Stomach (tissue), 9 donors: ENCODE measurements around the gene RING1. TPM values are rescaled to one million over a fixed set of nuclear protein-coding genes. Genes with fewer than 3 reads are reported as not detected.

Experiments
- DNase-seq, 2 donors: peaks; one replicate each; pipeline versions ENCODE4 v3.0.0 to v3.0.0-alpha.2; 2013 to 2019
- H3K27ac ChIP-seq, 5 donors: fragments of 200-600 bp in 4 of 5; sonication (generic) in 4 of 5; one replicate each; pipeline ENCODE4 v1.5.1; 2013 to 2019; ENCODE audit warnings: mild to moderate bottlenecking in 1 of 5, moderate library complexity in 1 of 5
- H3K27me3 ChIP-seq, 3 donors: fragments of 200-600 bp; sonication (generic); one replicate each; pipeline ENCODE4 v1.5.1; 2017 to 2019; ENCODE audit warnings: mixed run types in 1 of 3
- H3K36me3 ChIP-seq, 4 donors: fragments of 200-600 bp; sonication (generic); 1 replicate in 3 of 4; 2 replicates in 1 of 4; pipeline ENCODE4 v1.5.1; 2016 to 2019
- H3K4me1 ChIP-seq, 4 donors: fragments of 200-600 bp; sonication (generic); one replicate each; pipeline ENCODE4 v1.5.1; 2016 to 2019
- H3K4me3 ChIP-seq, 4 donors: fragments of 200-600 bp; sonication (generic) in 3 of 4; one replicate each; pipeline ENCODE4 v1.5.1; 2016 to 2019; ENCODE audit warnings: mild to moderate bottlenecking in 1 of 4
- H3K9me3 ChIP-seq, 4 donors: fragments of 200-600 bp; sonication (generic); one replicate each; pipeline ENCODE4 v1.5.1; 2016 to 2019
- EP300 ChIP-seq: sonication (generic); formaldehyde crosslinking; IDR thresholded peaks from one replicate; pipeline ENCODE4 v1.6.1; 2017; ENCODE audit warnings: antibody characterized with exemption
- POLR2A ChIP-seq, 4 donors: fragments of 450-650 bp; IDR thresholded peaks; one replicate each; pipeline ENCODE4 v1.6.1; 2016; ENCODE audit warnings: antibody characterized with exemption in 4 of 4, control low read depth in 2 of 4, mild to moderate bottlenecking in 1 of 4, moderate library complexity in 1 of 4
- POLR2AphosphoS5 ChIP-seq, 3 donors: sonication (generic); formaldehyde crosslinking; IDR thresholded peaks; one replicate each; pipeline ENCODE4 v1.6.1; 2016; ENCODE audit warnings: antibody characterized with exemption in 3 of 3
- WGBS, 5 donors: extraction: QIAGEN DNeasy Blood & Tissue Kit in 3 of 5; methylation state at CpG; one replicate each; pipeline versions ENCODE4 v1.1.5 to v1.1.7; 2013 to 2018; 5-methylcytosine and 5-hydroxymethylcytosine counted together
- intact Hi-C: fragments of 100-400 bp; cut with DNase I; formaldehyde crosslinking; loops from one replicate; pipeline ENCODE4 v1.15.1; 2023; ENCODE audit warnings: low total_unique reads
- polyA plus RNA-seq, 3 donors: library from polyadenylated mRNA; stranded (reverse); fragments of 200-250 nt; gene quantifications; one replicate each; pipeline ENCODE4 v1.2.3, GENCODE V29; 2013
- total RNA-seq, 5 donors: library from RNA; depleted of rRNA; stranded (reverse); fragments of >200 nt; gene quantifications; one replicate each; pipeline versions ENCODE4 v1.1.0 to v1.2.3, GENCODE V29; 2014 to 2016
- TF ChIP-seq, protein P1 (sequence below), 7 experiments: fragments of 450-650 bp in 4 of 7; fragments of 200-600 bp in 3 of 7; sonication (generic) in 3 of 7; IDR thresholded peaks; one replicate each; pipeline ENCODE4 v1.5.1; 2016 to 2019; ENCODE audit warnings: antibody characterized with exemption in 7 of 7, control low read depth in 2 of 7, mild to moderate bottlenecking in 1 of 7
- donor health status: healthy with polysubstance abuse.
- donor health status: Bipolar disorder and iron deficiency.
- donor health status: healthy.

Gene RING1
- total and polyA plus RNA-seq, 8 donors, result 14.3 to 140 (median 28.9) TPM

DNA sequence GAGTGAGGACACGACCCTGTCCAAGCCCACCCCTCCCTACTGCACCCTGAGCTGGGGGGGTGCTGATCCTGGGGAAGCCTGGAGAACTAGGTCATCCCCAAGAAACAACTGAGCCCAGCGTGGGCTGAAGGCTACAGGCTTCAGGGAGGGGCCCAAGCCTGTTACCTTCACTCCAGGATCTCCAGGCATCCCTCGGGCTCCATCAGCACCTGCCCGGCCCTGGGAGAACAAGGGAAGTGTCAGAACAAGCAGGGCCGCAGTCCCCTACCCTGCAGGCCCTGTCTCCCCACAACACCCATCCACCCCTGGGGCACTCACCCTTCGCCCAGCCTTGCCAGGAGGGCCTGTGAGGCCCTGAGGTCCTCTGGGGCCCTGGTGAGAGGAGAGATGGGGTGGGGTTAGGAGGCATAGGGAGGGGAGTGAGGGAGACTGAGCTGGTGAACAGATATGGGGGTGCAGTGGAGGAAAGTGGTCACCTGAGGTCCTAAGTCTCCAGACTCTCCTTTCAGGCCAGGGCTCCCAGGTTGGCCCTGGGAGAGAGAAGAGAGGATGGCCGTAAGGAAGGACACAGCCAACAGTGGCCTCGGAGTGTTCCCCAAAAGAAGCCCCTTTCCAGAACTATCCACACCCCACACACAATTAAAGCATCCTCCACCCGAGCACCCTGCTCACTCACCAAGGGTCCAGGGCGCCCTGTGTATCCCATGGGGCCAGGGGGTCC, 29.4 kb upstream of the RING1 start:
- no peak overlapping the region for H3K27ac ChIP-seq
- no peaks in the 10 kb centered on the region for H3K9me3 ChIP-seq
- no peak for DNase-seq
- intact Hi-C loops, result no loop called here
- TF ChIP-seq POLR2A (IDR thresholded peaks at IDR 0.05) (no peak), EP300 (no peak), POLR2AphosphoS5 (IDR thresholded peaks at IDR 0.05) (no peak)
- TF ChIP-seq, protein P1, sequence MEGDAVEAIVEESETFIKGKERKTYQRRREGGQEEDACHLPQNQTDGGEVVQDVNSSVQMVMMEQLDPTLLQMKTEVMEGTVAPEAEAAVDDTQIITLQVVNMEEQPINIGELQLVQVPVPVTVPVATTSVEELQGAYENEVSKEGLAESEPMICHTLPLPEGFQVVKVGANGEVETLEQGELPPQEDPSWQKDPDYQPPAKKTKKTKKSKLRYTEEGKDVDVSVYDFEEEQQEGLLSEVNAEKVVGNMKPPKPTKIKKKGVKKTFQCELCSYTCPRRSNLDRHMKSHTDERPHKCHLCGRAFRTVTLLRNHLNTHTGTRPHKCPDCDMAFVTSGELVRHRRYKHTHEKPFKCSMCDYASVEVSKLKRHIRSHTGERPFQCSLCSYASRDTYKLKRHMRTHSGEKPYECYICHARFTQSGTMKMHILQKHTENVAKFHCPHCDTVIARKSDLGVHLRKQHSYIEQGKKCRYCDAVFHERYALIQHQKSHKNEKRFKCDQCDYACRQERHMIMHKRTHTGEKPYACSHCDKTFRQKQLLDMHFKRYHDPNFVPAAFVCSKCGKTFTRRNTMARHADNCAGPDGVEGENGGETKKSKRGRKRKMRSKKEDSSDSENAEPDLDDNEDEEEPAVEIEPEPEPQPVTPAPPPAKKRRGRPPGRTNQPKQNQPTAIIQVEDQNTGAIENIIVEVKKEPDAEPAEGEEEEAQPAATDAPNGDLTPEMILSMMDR (IDR thresholded peaks at IDR 0.05), result no peak
- WGBS, 5 donors, result 71 to 88% (median 86%) methylated on average over 6 to 10 of the region's 10 CpGs
- no peaks in the 10 kb centered on the region for H3K36me3 ChIP-seq
- H3K27me3 ChIP-seq, result peaks cover 0 to 7% (median 0%) of the 10 kb centered on the region in 3 donors
- no peak overlapping the region for H3K4me3 ChIP-seq
- no peaks in the 10 kb centered on the region for H3K4me1 ChIP-seq

DNA sequence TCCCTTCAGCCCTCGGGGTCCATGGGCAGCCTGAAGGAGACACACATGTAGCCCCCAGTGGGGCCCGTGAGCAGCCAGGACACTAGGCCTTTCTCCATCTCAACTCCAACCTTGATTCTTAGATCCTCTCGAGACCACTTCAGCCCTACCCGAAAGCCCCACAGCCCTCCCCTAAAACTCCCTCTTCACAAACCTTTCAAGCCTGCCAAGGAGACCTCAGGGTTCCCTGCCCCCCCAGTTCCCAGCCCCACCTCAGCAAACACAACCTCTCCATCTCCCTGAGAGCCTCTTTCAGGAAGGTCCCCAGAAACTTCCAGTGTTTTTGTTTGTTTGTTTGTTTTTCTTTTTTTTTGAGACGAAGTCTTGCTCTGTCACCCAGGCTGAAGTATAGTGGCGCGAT, 27.2 kb upstream of the RING1 start:
- H3K9me3 ChIP-seq, result no peaks in the 10 kb centered on the region
- TF ChIP-seq, protein P1 (IDR thresholded peaks at IDR 0.05), result no peak
- TF ChIP-seq EP300, result no peak
- no peak for TF ChIP-seq POLR2A (IDR thresholded peaks at IDR 0.05)
- TF ChIP-seq POLR2AphosphoS5 (IDR thresholded peaks at IDR 0.05), result no peak
- H3K36me3 ChIP-seq, result no peaks in the 10 kb centered on the region
- no peaks in the 10 kb centered on the region for H3K4me1 ChIP-seq
- H3K27ac ChIP-seq, result no peak overlapping the region
- 77 to 91% (median 86%) methylated on average over 6 to 7 of the region's 7 CpGs for WGBS, 5 donors
- no peak for DNase-seq
- H3K4me3 ChIP-seq, result no peak overlapping the region
- intact Hi-C loops, result no loop called here
- peaks cover 0 to 9% (median 0%) of the 10 kb centered on the region in 3 donors for H3K27me3 ChIP-seq

DNA sequence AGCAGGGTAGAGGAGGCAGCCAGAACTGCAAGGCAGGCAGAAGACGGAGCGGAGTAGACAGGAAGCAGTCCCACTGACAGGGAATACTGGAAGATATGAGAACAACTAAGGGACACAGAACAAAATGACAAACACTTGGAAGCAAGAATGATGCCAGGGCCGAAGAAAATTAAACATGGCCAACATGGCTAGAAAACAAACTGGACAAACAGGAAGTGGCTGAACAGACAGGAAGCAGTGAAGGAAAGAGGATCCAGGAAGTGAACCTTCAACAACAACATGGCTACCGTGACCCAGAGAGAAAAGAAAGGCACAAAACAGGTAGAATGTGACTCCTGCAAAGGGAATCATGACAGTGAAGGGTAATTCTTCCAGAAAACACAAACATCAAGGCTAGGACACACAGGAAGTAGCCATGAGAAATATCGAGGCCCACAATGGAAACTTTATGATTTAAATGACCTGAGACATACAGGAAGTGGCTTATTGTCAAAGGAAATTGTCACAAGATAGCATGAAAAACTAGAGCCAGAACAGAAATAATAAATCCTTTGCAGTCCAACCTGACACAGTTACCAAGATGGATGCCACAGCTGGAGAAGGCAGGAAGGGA, 25.1 kb upstream of the RING1 start:
- no peak for DNase-seq
- H3K36me3 ChIP-seq, result no peaks in the 10 kb centered on the region
- no peaks in the 10 kb centered on the region for H3K4me1 ChIP-seq
- H3K27me3 ChIP-seq, result peaks cover 0 to 9% (median 0%) of the 10 kb centered on the region in 3 donors
- no peak overlapping the region for H3K27ac ChIP-seq
- no peak for TF ChIP-seq POLR2A (IDR thresholded peaks at IDR 0.05)
- TF ChIP-seq, protein P1 (IDR thresholded peaks at IDR 0.05), result no peak
- no peak for TF ChIP-seq POLR2AphosphoS5 (IDR thresholded peaks at IDR 0.05)
- no peak for TF ChIP-seq EP300
- intact Hi-C loops, result no loop called here
- no peaks in the 10 kb centered on the region for H3K9me3 ChIP-seq
- no peak overlapping the region for H3K4me3 ChIP-seq
- 73 to 82% (median 79%) methylated on average over 5 of the region's 5 CpGs for WGBS, 5 donors

DNA sequence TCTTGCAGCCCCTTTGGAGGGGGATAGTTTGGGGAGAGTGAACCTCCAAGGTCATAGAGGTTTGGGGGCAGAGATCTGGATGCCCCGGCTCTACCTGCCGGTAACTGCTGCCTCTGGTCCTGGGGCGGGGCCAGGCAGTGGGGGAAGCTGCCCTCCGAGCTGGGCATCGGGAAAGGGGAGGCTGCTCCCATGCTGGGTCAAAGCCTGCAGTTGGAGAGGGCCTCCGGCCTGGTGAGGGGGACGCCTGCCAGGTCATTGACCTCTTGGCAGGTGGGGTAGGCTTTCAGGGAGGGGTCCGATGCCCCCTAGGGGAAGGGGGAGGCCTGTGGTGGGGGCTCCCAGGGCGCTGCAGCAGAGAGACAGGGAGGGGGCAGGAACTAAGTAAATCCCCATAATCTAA, 23.1 kb upstream of the RING1 start:
- H3K36me3 ChIP-seq, result no peaks in the 10 kb centered on the region
- WGBS, 5 donors, result 66 to 81% (median 78%) methylated on average over 9 of the region's 9 CpGs
- H3K9me3 ChIP-seq, result no peaks in the 10 kb centered on the region
- H3K27ac ChIP-seq, result no peak overlapping the region
- TF ChIP-seq EP300, result no peak
- no peak for DNase-seq
- H3K27me3 ChIP-seq, result peaks cover 0 to 16% (median 0%) of the 10 kb centered on the region in 3 donors
- H3K4me3 ChIP-seq, result no peak overlapping the region
- intact Hi-C loops, result no loop called here
- H3K4me1 ChIP-seq, result no peaks in the 10 kb centered on the region

DNA sequence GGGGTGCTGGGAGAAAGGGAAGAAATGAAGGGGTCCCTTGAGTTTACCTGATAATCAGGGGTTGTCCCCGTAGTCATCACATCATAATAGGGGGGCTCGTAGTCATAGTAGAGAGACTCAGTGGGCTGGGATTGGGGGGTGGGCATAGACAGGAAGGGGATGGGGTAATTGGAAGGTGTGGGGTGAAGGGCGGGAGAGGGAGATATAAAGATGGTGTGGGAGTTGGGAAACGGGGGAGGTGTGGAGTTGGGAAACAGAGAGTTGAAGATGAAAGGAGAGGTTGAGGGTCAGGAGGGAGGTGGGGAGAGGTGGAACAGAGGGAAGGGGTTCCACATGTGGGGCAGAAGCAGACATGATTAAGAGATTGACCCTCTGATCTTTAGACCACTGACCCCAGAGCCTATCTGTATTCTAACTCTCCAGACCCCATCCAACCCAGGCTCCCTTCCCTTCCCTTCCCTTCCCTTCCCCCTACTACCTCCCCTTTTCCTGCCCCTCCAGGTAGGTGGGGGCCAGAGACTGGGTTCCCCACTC, 22.6 kb upstream of the RING1 start:
- DNase-seq, result no peak
- WGBS, 5 donors, result 74 to 93% (median 86%) methylated on average over 4 of the region's 4 CpGs
- intact Hi-C loops, result no loop called here
- Histone ChIP-seq H3K9me3 (no peaks in the 10 kb centered on the region), H3K4me1 (no peaks in the 10 kb centered on the region), H3K27me3 (peaks cover 0 to 21% (median 0%) of the 10 kb centered on the region in 3 donors), H3K36me3 (no peaks in the 10 kb centered on the region), H3K4me3 (no peak overlapping the region), H3K27ac (no peak overlapping the region)
- no peak for TF ChIP-seq POLR2AphosphoS5 (IDR thresholded peaks at IDR 0.05)
- TF ChIP-seq POLR2A (IDR thresholded peaks at IDR 0.05), result no peak
- TF ChIP-seq, protein P1 (IDR thresholded peaks at IDR 0.05), result no peak
- TF ChIP-seq EP300, result no peak
